Skeletal muscle satellite cell (primary cell): ENCODE data around the gene TANC1.

Source experiments
- H3K27me3 ChIP-seq: 2 replicates; pipeline ENCODE4 v1.7.0; 2013; ENCODE audit warnings: low read length; ENCODE audit not compliant: control insufficient read depth, insufficient read depth
- H3K36me3 ChIP-seq: 2 replicates; pipeline ENCODE4 v1.7.0; 2013; ENCODE audit warnings: mild to moderate bottlenecking, control low read depth, low read length; ENCODE audit not compliant: insufficient read depth
- H3K4me1 ChIP-seq: 2 replicates; pipeline ENCODE4 v1.7.0; 2013; ENCODE audit warnings: low read length; ENCODE audit not compliant: control insufficient read depth, insufficient read depth
- H3K4me2 ChIP-seq: 2 replicates; pipeline ENCODE4 v1.7.0; 2013; ENCODE audit warnings: mild to moderate bottlenecking, low read length
- H3K4me3 ChIP-seq: 2 replicates; pipeline ENCODE4 v1.7.0; 2013; ENCODE audit warnings: low read length
- H3K9ac ChIP-seq: 2 replicates; pipeline ENCODE4 v1.7.0; 2013; ENCODE audit warnings: mild to moderate bottlenecking, low read depth, low read length, moderate library complexity
- H3K9me3 ChIP-seq: replicated peaks from 2 replicates; pipeline ENCODE4 v1.7.0; 2013; ENCODE audit warnings: mild to moderate bottlenecking, control low read depth, low read length

The TANC1 gene

DNA sequence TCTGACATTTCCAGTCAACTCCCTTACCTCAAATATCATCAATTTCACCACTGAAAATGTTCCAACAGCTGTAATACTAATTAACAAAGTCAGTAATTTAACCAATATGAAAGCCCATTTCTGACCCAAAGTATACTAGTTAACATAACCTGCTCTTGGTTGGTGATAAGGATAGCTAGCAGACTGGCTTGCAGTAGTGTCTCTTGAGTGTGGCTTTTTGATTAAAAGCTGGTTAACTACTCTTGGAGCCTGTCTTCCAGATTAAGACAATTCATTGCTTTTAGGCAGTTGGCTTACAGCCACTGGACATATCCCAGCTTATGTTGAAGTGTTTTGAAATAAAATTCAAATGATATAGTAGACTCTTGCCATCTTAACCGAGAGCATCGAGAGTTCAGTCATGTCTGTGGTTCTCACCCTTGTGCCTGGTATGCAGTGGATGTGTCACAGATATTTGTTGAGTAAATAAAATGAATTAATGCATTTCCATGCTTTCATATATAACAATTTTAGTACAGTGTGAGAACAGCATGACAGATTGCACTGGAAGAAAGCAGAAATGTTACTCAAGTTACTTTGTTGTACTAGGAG is 158.1 kb downstream of the TANC1 start:
- Histone ChIP-seq H3K4me2 (no peak overlapping the region), H3K4me3 (no peak overlapping the region), H3K9me3 (no peaks in the 10 kb centered on the region), H3K4me1 (peaks cover 23% of the 10 kb centered on the region), H3K36me3 (no peaks in the 10 kb centered on the region), H3K9ac (no peak overlapping the region), H3K27me3 (no peaks in the 10 kb centered on the region)

DNA sequence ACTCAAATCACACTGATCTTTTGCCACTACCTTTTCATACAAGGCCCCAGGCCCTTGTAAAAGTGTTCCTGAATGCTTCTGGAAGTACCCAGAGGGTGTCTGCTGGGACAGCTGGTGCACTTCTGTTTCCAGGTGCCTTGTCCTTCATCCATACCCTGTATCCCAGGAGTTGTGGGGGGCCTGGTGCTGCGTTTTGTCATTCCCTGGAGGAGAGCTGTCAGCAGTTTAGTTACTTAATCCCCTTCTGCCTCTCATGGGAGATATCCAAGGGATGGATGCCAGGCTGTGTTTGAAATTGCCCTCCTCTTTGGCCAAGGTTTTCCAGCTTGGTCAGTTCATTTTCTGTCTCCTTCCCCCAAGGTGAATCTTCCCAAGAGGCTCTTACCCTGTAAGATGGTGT is 159.8 kb downstream of the TANC1 start:
- H3K4me1 ChIP-seq: peaks cover 37% of the 10 kb centered on the region
- H3K4me3 ChIP-seq: no peak overlapping the region
- no peaks in the 10 kb centered on the region for H3K9me3 ChIP-seq
- H3K27me3 ChIP-seq: no peaks in the 10 kb centered on the region
- no peaks in the 10 kb centered on the region for H3K36me3 ChIP-seq
- no peak overlapping the region for H3K4me2 ChIP-seq
- no peak overlapping the region for H3K9ac ChIP-seq

DNA sequence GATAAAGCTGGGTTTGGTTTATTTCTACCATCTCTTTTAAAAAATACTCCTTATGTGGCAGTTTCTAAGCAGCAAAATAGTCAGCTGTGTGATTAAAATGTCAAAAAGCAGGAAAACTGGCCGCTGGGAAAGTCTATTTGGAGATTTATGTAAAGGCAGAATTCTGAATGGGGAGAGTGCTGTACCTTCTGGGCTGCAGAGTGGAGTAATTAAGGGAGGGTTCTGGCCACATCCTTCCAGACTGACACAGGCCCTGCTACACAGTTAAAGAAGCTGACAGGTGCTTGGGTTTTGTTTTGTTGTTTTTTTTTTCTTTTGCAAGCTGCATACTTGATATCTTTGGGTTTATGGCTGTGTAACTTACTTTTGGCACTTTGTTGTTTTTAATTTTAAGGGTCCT is 160.8 kb downstream of the TANC1 start:
- H3K27me3 ChIP-seq: no peaks in the 10 kb centered on the region
- no peak overlapping the region for H3K9ac ChIP-seq
- H3K4me1 ChIP-seq: peaks cover 30% of the 10 kb centered on the region
- no peak overlapping the region for H3K4me2 ChIP-seq
- H3K36me3 ChIP-seq: no peaks in the 10 kb centered on the region
- H3K9me3 ChIP-seq: no peaks in the 10 kb centered on the region
- H3K4me3 ChIP-seq: no peak overlapping the region

DNA sequence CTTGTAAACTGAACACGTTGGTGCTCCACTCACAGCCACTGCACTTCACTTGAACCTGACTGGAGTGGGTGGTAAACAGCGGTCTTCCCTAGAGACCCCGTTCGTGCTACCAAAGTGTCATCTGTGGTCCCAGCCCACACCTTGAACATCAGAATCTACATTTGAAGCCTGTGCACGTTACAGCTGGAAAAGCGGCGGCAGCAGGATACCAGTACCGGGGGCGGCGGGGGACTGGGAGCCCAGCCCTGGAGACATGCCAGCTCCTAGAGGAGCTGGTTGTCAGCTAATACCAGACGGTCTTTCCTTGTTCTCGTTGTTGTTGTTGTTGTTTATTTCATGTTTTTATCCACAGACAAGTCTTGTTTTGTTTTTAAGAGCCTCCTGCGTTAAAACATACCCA is 161.4 kb downstream of the TANC1 start:
- no peak overlapping the region for H3K9ac ChIP-seq
- no peaks in the 10 kb centered on the region for H3K36me3 ChIP-seq
- no peaks in the 10 kb centered on the region for H3K9me3 ChIP-seq
- no peak overlapping the region for H3K4me3 ChIP-seq
- no peak overlapping the region for H3K4me2 ChIP-seq
- peaks cover 25% of the 10 kb centered on the region for H3K4me1 ChIP-seq
- no peaks in the 10 kb centered on the region for H3K27me3 ChIP-seq

DNA sequence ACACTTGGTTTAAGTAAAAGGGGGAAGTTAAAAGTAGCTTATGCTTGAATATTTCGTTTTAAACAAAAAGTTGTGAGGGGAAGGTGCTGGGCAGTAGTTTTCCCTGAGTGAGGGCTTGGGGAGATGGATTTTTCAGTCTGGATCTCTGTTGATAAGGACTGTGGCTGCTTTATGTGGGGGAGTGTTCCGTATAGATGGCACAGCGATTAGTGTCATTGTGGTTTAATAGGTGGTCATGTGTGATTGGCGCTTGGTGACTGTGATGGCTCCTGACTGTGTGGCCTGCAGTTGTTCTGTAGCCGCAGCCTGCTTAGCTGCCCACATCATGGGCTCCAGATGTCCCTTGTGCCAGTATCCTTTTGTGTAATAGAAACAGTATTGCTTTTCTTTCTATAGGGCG is 161.9 kb downstream of the TANC1 start:
- Histone ChIP-seq H3K9me3 (no peaks in the 10 kb centered on the region), H3K9ac (no peak overlapping the region), H3K27me3 (no peaks in the 10 kb centered on the region), H3K36me3 (no peaks in the 10 kb centered on the region), H3K4me2 (no peak overlapping the region), H3K4me1 (peaks cover 26% of the 10 kb centered on the region), H3K4me3 (no peak overlapping the region)

DNA sequence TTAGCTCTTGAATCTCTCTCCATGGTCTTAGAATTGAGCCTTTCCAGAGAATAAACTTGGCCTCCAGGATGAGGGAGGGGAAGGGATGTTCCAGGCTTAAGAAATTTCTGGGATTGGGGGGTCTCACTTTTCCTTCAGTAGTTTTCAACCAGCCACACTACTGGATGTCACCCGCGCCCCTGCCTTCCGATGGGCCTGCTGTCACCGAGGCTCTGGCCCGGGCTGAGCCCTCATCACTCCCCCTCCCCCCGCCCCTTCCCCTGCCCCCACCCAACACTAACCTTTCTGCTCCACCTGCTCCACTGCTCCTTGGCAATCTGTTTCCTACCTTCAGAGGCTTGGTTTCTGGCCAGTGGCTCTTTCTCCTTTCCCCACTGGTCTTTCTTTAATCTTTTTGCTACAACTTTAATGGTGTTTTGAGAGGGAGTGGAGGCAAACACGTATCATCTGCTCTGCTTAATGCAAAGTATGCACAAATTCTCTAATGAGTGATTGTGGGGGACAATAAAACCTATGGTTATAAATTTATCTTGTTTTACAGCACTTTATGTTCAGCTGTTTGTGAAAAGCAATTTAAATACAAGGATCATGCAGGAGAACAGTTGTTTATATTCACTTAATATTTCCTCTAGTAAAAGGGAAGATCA is 162.9 kb downstream of the TANC1 start:
- Histone ChIP-seq H3K27me3 (no peaks in the 10 kb centered on the region), H3K36me3 (no peaks in the 10 kb centered on the region), H3K4me1 (peaks cover 37% of the 10 kb centered on the region)

DNA sequence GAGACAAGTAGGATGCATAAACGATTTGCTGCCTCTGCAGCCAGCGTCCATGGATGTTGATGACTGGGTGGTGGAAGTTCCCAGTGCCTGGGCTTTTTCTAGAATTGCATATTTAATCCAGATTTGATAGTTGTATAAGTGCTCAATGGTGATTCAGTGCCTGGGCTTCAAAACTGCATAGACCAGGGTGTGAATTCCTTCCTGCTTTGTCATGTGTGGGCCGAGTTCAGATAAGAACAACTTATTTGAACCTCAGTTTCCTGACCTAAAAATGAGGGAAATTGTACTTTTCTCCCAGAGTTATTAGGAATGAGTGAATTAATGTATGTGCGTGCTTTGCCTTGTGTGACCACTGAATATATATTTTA is 163.5 kb downstream of the TANC1 start:
- H3K4me3 ChIP-seq: peak overlapping the region; percentile 46
- no peaks in the 10 kb centered on the region for H3K36me3 ChIP-seq
- no peaks in the 10 kb centered on the region for H3K9me3 ChIP-seq
- H3K9ac ChIP-seq: peak overlapping the region; percentile 57
- H3K4me1 ChIP-seq: peaks cover 42% of the 10 kb centered on the region
- no peaks in the 10 kb centered on the region for H3K27me3 ChIP-seq
- peak overlapping the region; percentile 30 for H3K4me2 ChIP-seq

More for the DNA sequence above, 162.9 kb downstream of the TANC1 start:
- Histone ChIP-seq H3K4me3 (no peak overlapping the region), H3K9me3 (no peaks in the 10 kb centered on the region), H3K4me2 (peak overlapping the region; percentile 30), H3K9ac (no peak overlapping the region)

DNA sequence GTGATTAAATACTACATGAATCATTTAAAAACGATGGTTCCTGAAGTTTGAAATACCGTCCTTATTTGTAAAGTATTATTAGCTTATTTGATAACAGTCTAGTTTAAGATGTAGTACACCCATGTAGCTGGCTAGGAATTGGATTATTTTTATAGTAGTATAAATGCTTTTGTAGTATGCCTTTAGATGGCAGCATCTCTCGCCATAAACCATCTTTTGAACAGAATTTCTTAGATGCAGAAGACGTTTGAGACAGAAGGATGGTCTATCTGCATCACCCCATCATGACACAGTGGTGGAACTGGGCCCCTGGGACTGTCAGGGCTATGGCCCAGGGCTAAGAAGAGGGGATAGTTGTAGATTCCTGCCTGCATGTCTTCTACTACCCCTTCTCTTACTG is 165.4 kb downstream of the TANC1 start:
- H3K9me3 ChIP-seq: no peaks in the 10 kb centered on the region
- peaks cover 61% of the 10 kb centered on the region for H3K4me1 ChIP-seq
- H3K9ac ChIP-seq: no peak overlapping the region

DNA sequence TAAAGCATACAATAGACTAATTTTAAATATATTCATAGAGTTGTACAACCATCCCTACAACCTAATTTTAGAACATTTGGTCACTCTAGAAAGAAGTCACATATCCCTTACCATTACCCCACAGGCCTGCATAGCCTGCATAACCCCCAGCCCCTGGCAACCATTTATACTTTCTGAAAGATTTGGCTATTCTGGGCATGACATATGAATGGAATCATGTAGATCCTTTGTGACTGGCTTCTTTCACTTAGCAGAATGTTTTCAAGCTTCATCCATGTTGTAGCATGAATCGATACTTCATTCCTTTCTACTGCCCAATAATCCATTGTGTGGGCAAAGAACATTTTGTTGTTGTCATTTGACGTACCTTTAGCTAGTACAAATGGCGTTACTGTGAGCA is 166.5 kb downstream of the TANC1 start:
- peak overlapping the region; percentile 58 for H3K4me2 ChIP-seq
- H3K9me3 ChIP-seq: no peaks in the 10 kb centered on the region
- peak overlapping the region; percentile 72 for H3K9ac ChIP-seq
- H3K27me3 ChIP-seq: no peaks in the 10 kb centered on the region
- no peaks in the 10 kb centered on the region for H3K36me3 ChIP-seq
- no peak overlapping the region for H3K4me3 ChIP-seq
- peaks cover 68% of the 10 kb centered on the region for H3K4me1 ChIP-seq

More for the DNA sequence above, 165.4 kb downstream of the TANC1 start:
- H3K4me3 ChIP-seq: no peak overlapping the region
- H3K4me2 ChIP-seq: no peak overlapping the region
- no peaks in the 10 kb centered on the region for H3K27me3 ChIP-seq
- no peaks in the 10 kb centered on the region for H3K36me3 ChIP-seq

DNA sequence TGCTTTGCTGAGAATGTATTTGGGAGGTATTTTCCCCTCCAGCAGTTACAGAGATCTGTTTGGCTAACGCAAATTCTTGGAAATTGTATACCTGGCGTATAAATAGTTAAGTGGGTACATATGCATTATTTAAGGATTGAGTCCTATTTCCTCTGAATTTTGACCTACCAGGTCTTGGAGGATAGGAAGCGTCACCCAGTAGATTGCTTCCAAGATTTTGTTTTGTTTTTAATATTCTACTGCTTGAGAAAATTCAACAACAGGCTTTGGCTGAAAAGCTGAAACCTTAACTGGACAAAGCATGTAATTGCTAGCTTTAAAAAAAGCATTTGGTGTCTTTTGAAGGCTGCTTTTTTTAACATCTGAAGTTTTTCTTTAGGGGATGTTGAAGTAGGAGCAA is 168.0 kb downstream of the TANC1 start:
- H3K4me2 ChIP-seq: peak overlapping the region; percentile 58
- H3K9ac ChIP-seq: peak overlapping the region; percentile 72
- peaks cover 79% of the 10 kb centered on the region for H3K4me1 ChIP-seq
- no peaks in the 10 kb centered on the region for H3K36me3 ChIP-seq
- no peaks in the 10 kb centered on the region for H3K9me3 ChIP-seq
- H3K4me3 ChIP-seq: no peak overlapping the region
- H3K27me3 ChIP-seq: no peaks in the 10 kb centered on the region

DNA sequence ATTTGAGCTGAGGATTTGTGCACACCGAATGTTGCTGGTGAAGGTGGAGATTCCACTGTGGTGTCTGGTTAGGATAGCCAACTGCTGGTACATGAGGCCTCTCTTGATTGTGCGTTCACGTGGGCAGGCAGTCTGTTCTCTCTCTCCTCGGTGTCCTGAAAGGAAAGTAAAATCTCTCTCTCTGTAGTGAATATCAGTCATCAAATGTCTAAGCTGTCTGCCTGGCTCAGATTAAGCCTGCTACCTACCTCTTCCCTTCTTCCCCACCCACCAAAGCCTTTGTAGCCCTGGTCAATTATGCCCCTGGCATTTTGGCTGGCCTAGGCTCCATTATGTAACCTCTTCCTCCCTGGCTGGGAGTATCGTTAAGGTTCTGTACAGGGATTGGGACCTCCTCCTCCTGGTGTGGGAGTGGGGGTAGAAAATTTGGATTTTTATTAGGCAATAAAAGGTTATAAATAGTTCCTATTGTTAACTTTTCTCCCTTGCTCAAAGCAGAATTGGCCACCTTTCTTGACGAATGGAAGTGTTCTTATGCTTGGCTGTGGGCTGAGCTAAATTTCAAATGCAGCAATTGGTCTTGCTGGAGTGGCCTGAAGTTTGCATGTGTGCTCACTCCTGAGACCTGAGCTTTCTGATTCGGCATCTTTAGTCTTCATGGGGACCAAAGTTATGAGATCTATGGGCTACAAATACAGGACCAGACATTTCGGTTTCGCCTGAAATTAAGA is 169.2 kb downstream of the TANC1 start:
- Histone ChIP-seq H3K36me3 (no peaks in the 10 kb centered on the region), H3K9me3 (no peaks in the 10 kb centered on the region), H3K4me2 (peak overlapping the region; percentile 58), H3K9ac (no peak overlapping the region), H3K27me3 (no peaks in the 10 kb centered on the region), H3K4me1 (peaks cover 66% of the 10 kb centered on the region), H3K4me3 (no peak overlapping the region)
